Esophagus squamous epithelium (tissue), 4 donors: ENCODE data around the gene TRMT6.

Source experiments
- POLR2A ChIP-seq, 4 donors: fragments of 450-650 bp; IDR thresholded peaks; one replicate each; pipeline ENCODE4 v1.6.1; 2017; ENCODE audit warnings: antibody characterized with exemption in 4 of 4, mild to moderate bottlenecking in 4 of 4, moderate library complexity in 3 of 4
- TF ChIP-seq, protein P1 (sequence below), 6 experiments: fragments of 450-650 bp in 4 of 6; fragments of 200-600 bp in 2 of 6; sonication (generic) in 2 of 6; IDR thresholded peaks; one replicate each; pipeline ENCODE4 v1.5.1; 2016 to 2019; ENCODE audit warnings: antibody characterized with exemption in 6 of 6, mild to moderate bottlenecking in 4 of 6, moderate library complexity in 4 of 6

GRCh38 chr20:5974531-5974930 lies 24.2 kb upstream of the TRMT6 start:
- TF ChIP-seq, protein P1, sequence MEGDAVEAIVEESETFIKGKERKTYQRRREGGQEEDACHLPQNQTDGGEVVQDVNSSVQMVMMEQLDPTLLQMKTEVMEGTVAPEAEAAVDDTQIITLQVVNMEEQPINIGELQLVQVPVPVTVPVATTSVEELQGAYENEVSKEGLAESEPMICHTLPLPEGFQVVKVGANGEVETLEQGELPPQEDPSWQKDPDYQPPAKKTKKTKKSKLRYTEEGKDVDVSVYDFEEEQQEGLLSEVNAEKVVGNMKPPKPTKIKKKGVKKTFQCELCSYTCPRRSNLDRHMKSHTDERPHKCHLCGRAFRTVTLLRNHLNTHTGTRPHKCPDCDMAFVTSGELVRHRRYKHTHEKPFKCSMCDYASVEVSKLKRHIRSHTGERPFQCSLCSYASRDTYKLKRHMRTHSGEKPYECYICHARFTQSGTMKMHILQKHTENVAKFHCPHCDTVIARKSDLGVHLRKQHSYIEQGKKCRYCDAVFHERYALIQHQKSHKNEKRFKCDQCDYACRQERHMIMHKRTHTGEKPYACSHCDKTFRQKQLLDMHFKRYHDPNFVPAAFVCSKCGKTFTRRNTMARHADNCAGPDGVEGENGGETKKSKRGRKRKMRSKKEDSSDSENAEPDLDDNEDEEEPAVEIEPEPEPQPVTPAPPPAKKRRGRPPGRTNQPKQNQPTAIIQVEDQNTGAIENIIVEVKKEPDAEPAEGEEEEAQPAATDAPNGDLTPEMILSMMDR (IDR thresholded peaks at IDR 0.05), result no peak
- no peak for TF ChIP-seq POLR2A (IDR thresholded peaks at IDR 0.05)
